ENCODE data around the gene CX3CR1.

CX3CR1 gene

GRCh38 chr3:39290255-39290654 is 10.4 kb upstream of the CX3CR1 start:
- Histone ChIP-seq H3K9me3 (ENCODE audit: control insufficient read depth, insufficient read depth, low read depth, low read length) (no peaks in the 10 kb centered on the region), H3K4me3 (ENCODE audit: low read depth, low read length) (no peak overlapping the region), H3K27ac (ENCODE audit: low read depth, low read length) (no peak overlapping the region), H3K36me3 (ENCODE audit: control insufficient read depth, insufficient read depth, low read length) (no peaks in the 10 kb centered on the region), H3K27me3 (ENCODE audit: control insufficient read depth, insufficient read depth, low read length) (no peaks in the 10 kb centered on the region), H3K9ac (ENCODE audit: low read length) (no peak overlapping the region), H3K4me1 (ENCODE audit: control insufficient read depth, insufficient read depth, low read length) (peaks cover 2% of the 10 kb centered on the region; the same call in 1 of the 2 replicates)

GRCh38 chr3:39289107-39289506 is 9.3 kb upstream of the CX3CR1 start:
- Histone ChIP-seq H3K9me3 (ENCODE audit: control insufficient read depth, insufficient read depth, low read depth, low read length) (no peaks in the 10 kb centered on the region), H3K4me3 (ENCODE audit: low read depth, low read length) (no peak overlapping the region), H3K4me1 (ENCODE audit: control insufficient read depth, insufficient read depth, low read length) (peaks cover 2% of the 10 kb centered on the region; the same call in 1 of the 2 replicates), H3K9ac (ENCODE audit: low read length) (no peak overlapping the region), H3K27ac (ENCODE audit: low read depth, low read length) (no peak overlapping the region), H3K27me3 (ENCODE audit: control insufficient read depth, insufficient read depth, low read length) (no peaks in the 10 kb centered on the region), H3K36me3 (ENCODE audit: control insufficient read depth, insufficient read depth, low read length) (no peaks in the 10 kb centered on the region)

GRCh38 chr3:39288300-39288808 is 8.5 kb upstream of the CX3CR1 start:
- Histone ChIP-seq H3K27me3 (ENCODE audit: control insufficient read depth, insufficient read depth, low read length) (no peaks in the 10 kb centered on the region), H3K4me3 (ENCODE audit: low read depth, low read length) (no peak overlapping the region), H3K4me1 (ENCODE audit: control insufficient read depth, insufficient read depth, low read length) (peaks cover 2% of the 10 kb centered on the region; the same call in 1 of the 2 replicates), H3K9ac (ENCODE audit: low read length) (no peak overlapping the region), H3K27ac (ENCODE audit: low read depth, low read length) (no peak overlapping the region), H3K36me3 (ENCODE audit: control insufficient read depth, insufficient read depth, low read length) (no peaks in the 10 kb centered on the region), H3K9me3 (ENCODE audit: control insufficient read depth, insufficient read depth, low read depth, low read length) (no peaks in the 10 kb centered on the region)

GRCh38 chr3:39287216-39288164 is 7.7 kb upstream of the CX3CR1 start:
- H3K9ac ChIP-seq (ENCODE audit: low read length): no peak overlapping the region
- peaks cover 2% of the 10 kb centered on the region; the same call in 1 of the 2 replicates for H3K4me1 ChIP-seq (ENCODE audit: control insufficient read depth, insufficient read depth, low read length)
- no peaks in the 10 kb centered on the region for H3K9me3 ChIP-seq (ENCODE audit: control insufficient read depth, insufficient read depth, low read depth, low read length)
- no peak overlapping the region for H3K27ac ChIP-seq (ENCODE audit: low read depth, low read length)
- H3K27me3 ChIP-seq (ENCODE audit: control insufficient read depth, insufficient read depth, low read length): no peaks in the 10 kb centered on the region
- no peak overlapping the region for H3K4me3 ChIP-seq (ENCODE audit: low read depth, low read length)
- H3K36me3 ChIP-seq (ENCODE audit: control insufficient read depth, insufficient read depth, low read length): no peaks in the 10 kb centered on the region

GRCh38 chr3:39286771-39287170 is 6.9 kb upstream of the CX3CR1 start:
- peaks cover 2% of the 10 kb centered on the region; the same call in 1 of the 2 replicates for H3K4me1 ChIP-seq (ENCODE audit: control insufficient read depth, insufficient read depth, low read length)
- H3K9me3 ChIP-seq (ENCODE audit: control insufficient read depth, insufficient read depth, low read depth, low read length): no peaks in the 10 kb centered on the region
- no peaks in the 10 kb centered on the region for H3K27me3 ChIP-seq (ENCODE audit: control insufficient read depth, insufficient read depth, low read length)
- H3K27ac ChIP-seq (ENCODE audit: low read depth, low read length): no peak overlapping the region
- H3K4me3 ChIP-seq (ENCODE audit: low read depth, low read length): no peak overlapping the region
- H3K9ac ChIP-seq (ENCODE audit: low read length): no peak overlapping the region
- H3K36me3 ChIP-seq (ENCODE audit: control insufficient read depth, insufficient read depth, low read length): no peaks in the 10 kb centered on the region

GRCh38 chr3:39285332-39285731 is 5.5 kb upstream of the CX3CR1 start:
- Histone ChIP-seq H3K9me3 (ENCODE audit: control insufficient read depth, insufficient read depth, low read depth, low read length) (no peaks in the 10 kb centered on the region), H3K27ac (ENCODE audit: low read depth, low read length) (no peak overlapping the region)

GRCh38 chr3:39284457-39284881 is 4.6 kb upstream of the CX3CR1 start:
- no peak overlapping the region for H3K4me3 ChIP-seq (ENCODE audit: low read depth, low read length)
- no peak overlapping the region for H3K9ac ChIP-seq (ENCODE audit: low read length)
- no peaks in the 10 kb centered on the region for H3K9me3 ChIP-seq (ENCODE audit: control insufficient read depth, insufficient read depth, low read depth, low read length)
- H3K4me1 ChIP-seq (ENCODE audit: control insufficient read depth, insufficient read depth, low read length): no peaks in the 10 kb centered on the region
- no peaks in the 10 kb centered on the region for H3K27me3 ChIP-seq (ENCODE audit: control insufficient read depth, insufficient read depth, low read length)
- no peaks in the 10 kb centered on the region for H3K36me3 ChIP-seq (ENCODE audit: control insufficient read depth, insufficient read depth, low read length)
- no peak overlapping the region for H3K27ac ChIP-seq (ENCODE audit: low read depth, low read length)

More at GRCh38 chr3:39285332-39285731, 5.5 kb upstream of the CX3CR1 start:
- Histone ChIP-seq H3K4me1 (ENCODE audit: control insufficient read depth, insufficient read depth, low read length) (no peaks in the 10 kb centered on the region), H3K9ac (ENCODE audit: low read length) (no peak overlapping the region), H3K36me3 (ENCODE audit: control insufficient read depth, insufficient read depth, low read length) (no peaks in the 10 kb centered on the region), H3K4me3 (ENCODE audit: low read depth, low read length) (no peak overlapping the region), H3K27me3 (ENCODE audit: control insufficient read depth, insufficient read depth, low read length) (no peaks in the 10 kb centered on the region)

- Histone ChIP-seq H3K27ac (ENCODE audit: low read depth, low read length) (no peak overlapping the region), H3K27me3 (ENCODE audit: control insufficient read depth, insufficient read depth, low read length) (no peaks in the 10 kb centered on the region), H3K4me3 (ENCODE audit: low read depth, low read length) (no peak overlapping the region), H3K36me3 (ENCODE audit: control insufficient read depth, insufficient read depth, low read length) (no peaks in the 10 kb centered on the region), H3K9ac (ENCODE audit: low read length) (no peak overlapping the region), H3K9me3 (ENCODE audit: control insufficient read depth, insufficient read depth, low read depth, low read length) (no peaks in the 10 kb centered on the region), H3K4me1 (ENCODE audit: control insufficient read depth, insufficient read depth, low read length) (no peaks in the 10 kb centered on the region)
These were observed 2.2 kb upstream of the CX3CR1 start for GRCh38 chr3:39282057-39282456.

GRCh38 chr3:39281533-39281932 is 1.7 kb upstream of the CX3CR1 start:
- no peak overlapping the region for H3K27ac ChIP-seq (ENCODE audit: low read depth, low read length)
- no peaks in the 10 kb centered on the region for H3K4me1 ChIP-seq (ENCODE audit: control insufficient read depth, insufficient read depth, low read length)
- no peak overlapping the region for H3K9ac ChIP-seq (ENCODE audit: low read length)
- H3K27me3 ChIP-seq (ENCODE audit: control insufficient read depth, insufficient read depth, low read length): no peaks in the 10 kb centered on the region
- no peak overlapping the region for H3K4me3 ChIP-seq (ENCODE audit: low read depth, low read length)
- no peaks in the 10 kb centered on the region for H3K9me3 ChIP-seq (ENCODE audit: control insufficient read depth, insufficient read depth, low read depth, low read length)
- no peaks in the 10 kb centered on the region for H3K36me3 ChIP-seq (ENCODE audit: control insufficient read depth, insufficient read depth, low read length)

GRCh38 chr3:39280571-39280970 is 735 bp upstream of the CX3CR1 start:
- no peak overlapping the region for H3K9ac ChIP-seq (ENCODE audit: low read length)
- no peaks in the 10 kb centered on the region for H3K9me3 ChIP-seq (ENCODE audit: control insufficient read depth, insufficient read depth, low read depth, low read length)
- H3K27me3 ChIP-seq (ENCODE audit: control insufficient read depth, insufficient read depth, low read length): no peaks in the 10 kb centered on the region
- no peaks in the 10 kb centered on the region for H3K36me3 ChIP-seq (ENCODE audit: control insufficient read depth, insufficient read depth, low read length)
- no peak overlapping the region for H3K4me3 ChIP-seq (ENCODE audit: low read depth, low read length)
- no peak overlapping the region for H3K27ac ChIP-seq (ENCODE audit: low read depth, low read length)
- no peaks in the 10 kb centered on the region for H3K4me1 ChIP-seq (ENCODE audit: control insufficient read depth, insufficient read depth, low read length)

GRCh38 chr3:39278616-39278935 is 1.3 kb downstream of the CX3CR1 start:
- H3K27me3 ChIP-seq (ENCODE audit: control insufficient read depth, insufficient read depth, low read length): no peaks in the 10 kb centered on the region
- H3K9ac ChIP-seq (ENCODE audit: low read length): no peak overlapping the region
- H3K4me1 ChIP-seq (ENCODE audit: control insufficient read depth, insufficient read depth, low read length): peaks cover 3% of the 10 kb centered on the region; the same call in 1 of the 2 replicates
- no peaks in the 10 kb centered on the region for H3K36me3 ChIP-seq (ENCODE audit: control insufficient read depth, insufficient read depth, low read length)
- no peak overlapping the region for H3K4me3 ChIP-seq (ENCODE audit: low read depth, low read length)
- no peaks in the 10 kb centered on the region for H3K9me3 ChIP-seq (ENCODE audit: control insufficient read depth, insufficient read depth, low read depth, low read length)
- no peak overlapping the region for H3K27ac ChIP-seq (ENCODE audit: low read depth, low read length)
